Prostate gland (tissue), 2 donors: ENCODE data around the gene MTARC1. TPM values are rescaled to one million over a fixed set of nuclear protein-coding genes. Genes with fewer than 3 reads are reported as not detected.

ENCODE experiments used
- DNase-seq: peaks from one replicate; pipeline ENCODE4 v3.0.0-alpha.2; 2019; ENCODE audit warnings: low spot score
- H3K27ac ChIP-seq, 2 donors: fragments of 200-600 bp; sonication (generic); 2 replicates each; pipeline ENCODE4 v1.5.1; 2017 to 2019
- H3K27me3 ChIP-seq: fragments of 200-600 bp; sonication (generic); replicated peaks from 2 replicates; pipeline ENCODE4 v1.5.1; 2019; ENCODE audit not compliant: insufficient read depth
- H3K36me3 ChIP-seq, 2 donors: fragments of 200-600 bp; sonication (generic); 1 replicate in 1 of 2; 2 replicates in 1 of 2; pipeline versions ENCODE4 v1.5.1 to v1.8.1; 2017 to 2019
- H3K4me1 ChIP-seq: fragments of 200-600 bp; sonication (generic); replicated peaks from 2 replicates; pipeline ENCODE4 v1.5.1; 2019
- H3K4me3 ChIP-seq, 2 donors: fragments of 200-600 bp; sonication (generic); 2 replicates each; pipeline ENCODE4 v1.5.1; 2017 to 2019
- H3K9me3 ChIP-seq: fragments of 200-600 bp; sonication (generic); 2 replicates; pipeline ENCODE4 v1.5.1; 2017
- CTCF ChIP-seq, 4 experiments: fragments of 200-600 bp in 2 of 4; fragments of 450-650 bp in 2 of 4; sonication (generic) in 2 of 4; IDR thresholded peaks; 1 replicate in 3 of 4; 2 replicates in 1 of 4; pipeline ENCODE4 v1.5.1; 2016 to 2019; ENCODE audit warnings: antibody characterized with exemption in 4 of 4, mild to moderate bottlenecking in 2 of 4, moderate library complexity in 2 of 4
- POLR2A ChIP-seq: fragments of 450-650 bp; IDR thresholded peaks from one replicate; pipeline ENCODE4 v1.6.1; 2016; ENCODE audit warnings: antibody characterized with exemption, mild to moderate bottlenecking
- POLR2AphosphoS5 ChIP-seq: sonication (generic); formaldehyde crosslinking; IDR thresholded peaks from one replicate; pipeline ENCODE4 v1.6.1; 2017; ENCODE audit warnings: antibody characterized with exemption
- WGBS: methylation state at CpG from one replicate; pipeline ENCODE4 v1.1.5; 2018; 5-methylcytosine and 5-hydroxymethylcytosine counted together
- intact Hi-C: fragments of 100-400 bp; cut with DNase I; formaldehyde crosslinking; loops from one replicate; pipeline ENCODE4 v1.14.2; 2022
- total RNA-seq, 2 donors: library from RNA; depleted of rRNA; stranded (reverse); fragments of >200 nt; gene quantifications; one replicate each; pipeline ENCODE4 v1.1.0, GENCODE V29; 2016

MTARC1 gene
- total RNA-seq, 2 donors from 2014 or later, result 5.7 to 29.7 TPM

- DNase-seq, result no peak
- intact Hi-C loops, result no loop called here
- H3K36me3 ChIP-seq, result no peaks in the 10 kb centered on the region
- no peaks in the 10 kb centered on the region for H3K9me3 ChIP-seq
- H3K27ac ChIP-seq, result peak overlapping the region; percentile 83 to 87
- WGBS, result 21% methylated on average over 18 of the region's 18 CpGs
- H3K4me3 ChIP-seq, result peak overlapping the region; percentile 58 to 68
- H3K27me3 ChIP-seq, result no peaks in the 10 kb centered on the region
- no peaks in the 10 kb centered on the region for H3K4me1 ChIP-seq
- no peak for TF ChIP-seq POLR2AphosphoS5
- TF ChIP-seq POLR2A, result no peak
Measured at GRCh38 chr1:220747437-220748088, 39.1 kb upstream of the MTARC1 start.

- Histone ChIP-seq H3K9me3 (no peaks in the 10 kb centered on the region), H3K4me3 (peak within 1 kb of the TSS; percentile 58 to 68), H3K4me1 (no peaks in the 10 kb centered on the region), H3K27ac (peak within 1 kb of the TSS; percentile 83 to 87), H3K36me3 (no peaks in the 10 kb centered on the region), H3K27me3 (no peaks in the 10 kb centered on the region)
- intact Hi-C loops, result no loop called here
- under 1% methylated on average over 53 of the region's 77 CpGs for WGBS
- peak; percentile 87 for TF ChIP-seq POLR2A
- peak; percentile 81 for TF ChIP-seq POLR2AphosphoS5
- peak in 1 of 4 experiments; percentile 22 for TF ChIP-seq CTCF (IDR thresholded peaks at IDR 0.05)
- DNase-seq, result peak; percentile 90
Measured at GRCh38 chr1:220748089-220748934, 38.4 kb upstream of the MTARC1 start, which contains the start of gene MTARC2. TSS of gene MTARC2 (plus strand) at chr1:220748322. CDS start at chr1:220748532, 210 bp downstream.

- Histone ChIP-seq H3K4me3 (peak overlapping the region; percentile 58 to 68), H3K9me3 (no peaks in the 10 kb centered on the region), H3K4me1 (no peaks in the 10 kb centered on the region), H3K36me3 (no peaks in the 10 kb centered on the region), H3K27ac (peak overlapping the region; percentile 83 to 87), H3K27me3 (no peaks in the 10 kb centered on the region)
- intact Hi-C loops, result no loop called here
- TF ChIP-seq CTCF (IDR thresholded peaks at IDR 0.05), result no peak
- no peak for TF ChIP-seq POLR2A
- no peak for TF ChIP-seq POLR2AphosphoS5
- no peak for DNase-seq
- 2% methylated on average over 3 of the region's 3 CpGs for WGBS
Measured at GRCh38 chr1:220748936-220749335, 37.8 kb upstream of the MTARC1 start.

GRCh38 chr1:220750131-220750515 lies 36.6 kb upstream of the MTARC1 start:
- Histone ChIP-seq H3K4me1 (no peaks in the 10 kb centered on the region), H3K9me3 (no peaks in the 10 kb centered on the region), H3K27me3 (no peaks in the 10 kb centered on the region), H3K27ac (no peak overlapping the region), H3K36me3 (no peaks in the 10 kb centered on the region), H3K4me3 (no peak overlapping the region)
- 58% methylated on average over 6 of the region's 6 CpGs for WGBS
- no peak for DNase-seq
- TF ChIP-seq POLR2AphosphoS5 (no peak), POLR2A (no peak), CTCF (IDR thresholded peaks at IDR 0.05) (no peak)
- intact Hi-C loops, result no loop called here

GRCh38 chr1:220751111-220751510 lies 35.6 kb upstream of the MTARC1 start:
- TF ChIP-seq CTCF (IDR thresholded peaks at IDR 0.05), result no peak
- no peak for DNase-seq
- Histone ChIP-seq H3K4me1 (no peaks in the 10 kb centered on the region), H3K4me3 (no peak overlapping the region), H3K36me3 (no peaks in the 10 kb centered on the region), H3K9me3 (no peaks in the 10 kb centered on the region), H3K27me3 (no peaks in the 10 kb centered on the region), H3K27ac (no peak overlapping the region)
- 56% methylated on average over 2 of the region's 2 CpGs for WGBS
- intact Hi-C loops, result no loop called here
